ENCODE measurements around the gene LRRC36. TPM values are rescaled to one million over a fixed set of nuclear protein-coding genes. Genes with fewer than 3 reads are reported as not detected.

The LRRC36 gene
- total and polyA plus RNA-seq, 9 of the 15 experiments (the other 6 are each of a cell fraction or from before 2014, with no cell fraction given) = 0.09 to 0.40 (median 0.17) TPM; not detected in 1

GRCh38 chr16:67311607-67312488 is 14.8 kb upstream of the LRRC36 start (continued):
- TF ChIP-seq ATF7 (IDR thresholded peaks at IDR 0.05) = 0 out of 2 replicates have a peak, but pooled peaks have one; percentile 27
- 0 out of 2 replicates have a peak, but pooled peaks have one; percentile 17 for TF ChIP-seq PKNOX1 (IDR thresholded peaks at IDR 0.05)
- 0 out of 2 replicates have a peak, but pooled peaks have one; percentile 20 for TF ChIP-seq ZBTB12 (CRISPR knock-in tag; IDR thresholded peaks at IDR 0.05)
- peak; percentile 94 for TF ChIP-seq FOSL1 (tag; conservative IDR thresholded peaks at IDR 0.05)
- no peak for TF ChIP-seq TARDBP (IDR thresholded peaks at IDR 0.05)
- 0 out of 2 replicates have a peak, but pooled peaks have one; percentile 20 for TF ChIP-seq NCOA1 (IDR thresholded peaks at IDR 0.05; ENCODE audit: low read depth)
- no peak for TF ChIP-seq FOXA3 (CRISPR knock-in tag; conservative IDR thresholded peaks at IDR 0.05 in 1 of 2, IDR thresholded peaks at IDR 0.05 in 1 of 2)
- 0 out of 2 replicates have a peak, but pooled peaks have one; percentile 29 for TF ChIP-seq NFIC (IDR thresholded peaks at IDR 0.05)
- TF ChIP-seq JUN (IDR thresholded peaks at IDR 0.05; ENCODE audit: borderline replicate concordance, low read depth, low read length) = peak; percentile 62
- no peak for TF ChIP-seq JUN (CRISPR knock-in tag; IDR thresholded peaks at IDR 0.05; ENCODE audit: borderline replicate concordance)
- 0 out of 2 replicates have a peak, but pooled peaks have one; percentile 47 for TF ChIP-seq HBP1 (CRISPR knock-in tag; IDR thresholded peaks at IDR 0.05)
- TF ChIP-seq MTA3 (IDR thresholded peaks at IDR 0.05; ENCODE audit: borderline replicate concordance) = peak; percentile 31; the same call in 1 of the 2 replicates

Measured in K562 (cell line).